ENCODE results near the gene ADAMTS6. TPM values are rescaled to one million over a fixed set of nuclear protein-coding genes. Genes with fewer than 3 reads are reported as not detected.
A peak's percentile ranks its signal among the peaks of the same experiment; 100 is the strongest.
"Not testable (repeated sequence)": the region's sequence is repeated elsewhere in the genome, so short reads cannot be mapped to it uniquely, and the experiment has no call there.

ADAMTS6 gene
- total RNA-seq, 2 experiments from 2014 or later = 1.1 to 1.9 TPM

GRCh38 chr5:65506961-65507360 lies 25.2 kb upstream of the ADAMTS6 start:
- no peaks in the 10 kb centered on the region for H3K36me3 Mint-ChIP-seq (ENCODE audit: low read depth)
- H3K4me1 Mint-ChIP-seq (ENCODE audit: low read depth) = no peaks in the 10 kb centered on the region
- TF ChIP-seq CTCF (IDR thresholded peaks at IDR 0.05) = no peak
- no peak overlapping the region for H3K4me3 Mint-ChIP-seq
- ChIA-PET POLR2A (interaction anchor here (0.7 kb wide), 1 partner anchor 739 kb away, joined by 5 read pairs; no protein-coding TSS in a partner anchor), CTCF (no interaction called here)
- no peaks in the 10 kb centered on the region for H3K27me3 Mint-ChIP-seq
- H3K9me3 Mint-ChIP-seq = no peaks in the 10 kb centered on the region
- no peak for ATAC-seq
- H3K27ac Mint-ChIP-seq = no peak overlapping the region
- intact Hi-C loops (cut with micrococcal nuclease) = no loop called here
- no peak for DNase-seq

GRCh38 chr5:65489119-65489518 lies 7.4 kb upstream of the ADAMTS6 start:
- H3K36me3 Mint-ChIP-seq (ENCODE audit: low read depth) = no peaks in the 10 kb centered on the region
- H3K27ac Mint-ChIP-seq = no peak overlapping the region
- ChIA-PET POLR2A (no interaction called here), CTCF (no interaction called here)
- no peaks in the 10 kb centered on the region for H3K4me1 Mint-ChIP-seq (ENCODE audit: low read depth)
- no peak overlapping the region for H3K4me3 Mint-ChIP-seq
- intact Hi-C loops (cut with micrococcal nuclease) = loop anchor here (10.0 kb wide), 1 partner anchor 854 kb away; no protein-coding TSS in a partner anchor
- ATAC-seq = no peak
- TF ChIP-seq CTCF (IDR thresholded peaks at IDR 0.05) = no peak
- H3K27me3 Mint-ChIP-seq = no peaks in the 10 kb centered on the region
- no peak for DNase-seq
- H3K9me3 Mint-ChIP-seq = no peaks in the 10 kb centered on the region

- POLR2A ChIA-PET; H3K4me1 Mint-ChIP-seq (ENCODE audit: low read depth); H3K36me3 Mint-ChIP-seq (ENCODE audit: low read depth); H3K27me3 Mint-ChIP-seq; H3K27ac Mint-ChIP-seq; ATAC-seq; CTCF ChIA-PET; H3K9me3 Mint-ChIP-seq; H3K4me3 Mint-ChIP-seq; DNase-seq: not testable (repeated sequence)
- TF ChIP-seq CTCF (IDR thresholded peaks at IDR 0.05) = peak; percentile 22
- intact Hi-C loops (cut with micrococcal nuclease) = loop anchor here (10.0 kb wide), 1 partner anchor 853 kb away; no protein-coding TSS in a partner anchor
Measured at GRCh38 chr5:65488038-65488687, 6.4 kb upstream of the ADAMTS6 start.

- H3K27me3 Mint-ChIP-seq; H3K27ac Mint-ChIP-seq; ATAC-seq; POLR2A ChIA-PET; DNase-seq; H3K36me3 Mint-ChIP-seq (ENCODE audit: low read depth); H3K9me3 Mint-ChIP-seq; H3K4me3 Mint-ChIP-seq; H3K4me1 Mint-ChIP-seq (ENCODE audit: low read depth): not testable (repeated sequence)
- CTCF ChIA-PET = interaction anchor here (0.8 to 1.6 kb wide), 3 partner anchors 278 to 454 kb away, joined by 3 to 4 read pairs (median 3); no protein-coding TSS in a partner anchor
- intact Hi-C loops (cut with micrococcal nuclease) = loop anchor here (10.0 kb wide), 1 partner anchor 852 kb away; no protein-coding TSS in a partner anchor
Measured at GRCh38 chr5:65486803-65487202, 5.1 kb upstream of the ADAMTS6 start.

GRCh38 chr5:65485405-65485804 lies 3.7 kb upstream of the ADAMTS6 start:
- Mint-ChIP-seq H3K4me3 (no peak overlapping the region), H3K9me3 (no peaks in the 10 kb centered on the region), H3K27me3 (no peaks in the 10 kb centered on the region), H3K27ac (no peak overlapping the region), H3K4me1 (ENCODE audit: low read depth) (peaks cover 7% of the 10 kb centered on the region), H3K36me3 (ENCODE audit: low read depth) (no peaks in the 10 kb centered on the region)
- CTCF ChIA-PET = no interaction called here
- no peak for ATAC-seq
- no peak for DNase-seq
- POLR2A ChIA-PET = no interaction called here
- no peak for TF ChIP-seq CTCF (IDR thresholded peaks at IDR 0.05)
- intact Hi-C loops (cut with micrococcal nuclease) = loop anchor here (10.0 kb wide), 1 partner anchor 851 kb away; no protein-coding TSS in a partner anchor
